Testis (tissue), 2 donors: ENCODE results near the gene TTLL9.

Experiments used
- POLR2A ChIP-seq: fragments of 450-650 bp; IDR thresholded peaks from one replicate; pipeline ENCODE4 v1.6.1; 2017; ENCODE audit warnings: antibody characterized with exemption, mild to moderate bottlenecking, moderate library complexity
- TF ChIP-seq, protein P1 (sequence below), 3 experiments: fragments of 450-650 bp in 2 of 3; fragments of 200-600 bp in 1 of 3; sonication (generic) in 1 of 3; IDR thresholded peaks; one replicate each; pipeline ENCODE4 v1.5.1; 2016 to 2019; ENCODE audit warnings: antibody characterized with exemption in 3 of 3, mild to moderate bottlenecking in 2 of 3, moderate library complexity in 1 of 3

DNA sequence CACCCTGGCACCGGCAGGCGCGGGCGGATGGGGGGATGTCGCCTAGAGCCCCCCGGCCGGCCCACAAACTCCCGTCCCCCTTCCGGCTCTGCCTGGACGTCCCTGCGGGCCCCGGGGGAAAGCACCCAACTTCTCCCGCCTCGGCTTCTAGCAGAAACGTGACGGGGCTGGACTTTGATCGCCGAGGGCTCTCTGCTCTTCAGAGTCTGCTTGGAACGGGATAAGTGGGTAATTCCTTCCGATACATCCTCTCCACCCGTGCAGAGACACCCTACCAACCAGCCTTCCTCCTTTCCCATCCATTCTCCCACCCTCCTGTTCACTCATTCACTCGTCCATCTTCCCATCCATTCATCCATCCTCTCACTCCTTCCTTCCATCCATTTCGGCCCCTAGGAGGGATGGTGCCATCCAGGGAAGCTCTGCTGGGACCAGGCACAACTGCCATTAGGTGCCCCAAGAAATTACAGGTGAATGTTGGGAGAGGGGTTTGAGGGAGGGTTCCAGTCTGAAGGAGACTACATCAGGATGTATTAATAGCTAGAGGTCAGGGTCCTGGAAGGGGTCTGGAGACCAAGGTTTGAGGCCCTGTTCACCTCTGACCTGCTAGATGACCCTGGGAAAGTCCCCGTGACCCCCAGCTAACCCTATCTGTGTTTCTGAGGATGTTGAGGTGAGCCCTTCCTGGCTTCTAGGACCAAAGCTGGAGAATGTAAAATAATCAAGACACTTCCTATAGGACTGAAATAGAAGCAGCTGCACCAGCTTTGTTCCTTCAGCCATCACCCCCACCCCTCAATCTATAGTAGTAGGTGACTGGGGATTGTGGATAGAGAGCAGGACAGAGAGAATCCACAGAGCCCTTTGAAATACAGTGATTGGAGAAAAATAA, 538 bp downstream of the TTLL9 start:
- TF ChIP-seq, protein P1, sequence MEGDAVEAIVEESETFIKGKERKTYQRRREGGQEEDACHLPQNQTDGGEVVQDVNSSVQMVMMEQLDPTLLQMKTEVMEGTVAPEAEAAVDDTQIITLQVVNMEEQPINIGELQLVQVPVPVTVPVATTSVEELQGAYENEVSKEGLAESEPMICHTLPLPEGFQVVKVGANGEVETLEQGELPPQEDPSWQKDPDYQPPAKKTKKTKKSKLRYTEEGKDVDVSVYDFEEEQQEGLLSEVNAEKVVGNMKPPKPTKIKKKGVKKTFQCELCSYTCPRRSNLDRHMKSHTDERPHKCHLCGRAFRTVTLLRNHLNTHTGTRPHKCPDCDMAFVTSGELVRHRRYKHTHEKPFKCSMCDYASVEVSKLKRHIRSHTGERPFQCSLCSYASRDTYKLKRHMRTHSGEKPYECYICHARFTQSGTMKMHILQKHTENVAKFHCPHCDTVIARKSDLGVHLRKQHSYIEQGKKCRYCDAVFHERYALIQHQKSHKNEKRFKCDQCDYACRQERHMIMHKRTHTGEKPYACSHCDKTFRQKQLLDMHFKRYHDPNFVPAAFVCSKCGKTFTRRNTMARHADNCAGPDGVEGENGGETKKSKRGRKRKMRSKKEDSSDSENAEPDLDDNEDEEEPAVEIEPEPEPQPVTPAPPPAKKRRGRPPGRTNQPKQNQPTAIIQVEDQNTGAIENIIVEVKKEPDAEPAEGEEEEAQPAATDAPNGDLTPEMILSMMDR (IDR thresholded peaks at IDR 0.05): no peak
- TF ChIP-seq POLR2A: no peak
